MCF 10A (cell line): ENCODE data around the gene CLEC18B. TPM values are rescaled to one million over a fixed set of nuclear protein-coding genes. Genes with fewer than 3 reads are reported as not detected.

ENCODE experiments used
- BruUV-seq: library from RNA; stranded (reverse); fragments of 400-500 nt; replicated peaks from 2 replicates; lab custom pipeline; 2021; lab: Mats Ljungman, UMichigan
- CTCF ChIA-PET: fragments of 300-600 bp; sonication (Branson Sonifier 250); formaldehyde crosslinking; extraction: SDS; loops from one replicate; lab custom pipeline; 2021; ENCODE audit warnings: antibody characterized with exemption, inconsistent platforms; lab: Yijun Ruan, JAX
- POLR2A ChIA-PET: fragments of 300-600, 350-650 bp; sonication (Branson Sonifier 250); formaldehyde crosslinking; extraction: SDS; loops from one replicate; lab custom pipeline; 2020; ENCODE audit warnings: antibody characterized with exemption, inconsistent platforms; lab: Yijun Ruan, JAX
- DNase-seq: peaks from one replicate; pipeline ENCODE4 v3.0.0-alpha.2; 2018; ENCODE audit not compliant: unreplicated experiment
- H3K27ac Mint-ChIP-seq: one replicate; pipeline ENCODE4 v1.8.0; 2022; ENCODE audit warnings: mild to moderate bottlenecking, low read depth, mixed read lengths; ENCODE audit not compliant: unreplicated experiment
- H3K27me3 Mint-ChIP-seq: one replicate; pipeline ENCODE4 v1.8.0; 2022; ENCODE audit warnings: mixed read lengths; ENCODE audit not compliant: insufficient read depth, unreplicated experiment
- H3K36me3 Mint-ChIP-seq: one replicate; pipeline ENCODE4 v1.8.0; 2022; ENCODE audit warnings: mild to moderate bottlenecking, moderate library complexity, mixed read lengths; ENCODE audit not compliant: insufficient read depth, unreplicated experiment
- H3K4me1 Mint-ChIP-seq: one replicate; pipeline ENCODE4 v1.8.0; 2022; ENCODE audit warnings: mixed read lengths; ENCODE audit not compliant: insufficient read depth, unreplicated experiment
- H3K4me3 Mint-ChIP-seq: one replicate; pipeline ENCODE4 v1.8.0; 2022; ENCODE audit warnings: mild to moderate bottlenecking, moderate library complexity, mixed read lengths; ENCODE audit not compliant: unreplicated experiment
- H3K9me3 Mint-ChIP-seq: one replicate; pipeline ENCODE4 v1.8.0; 2022; ENCODE audit warnings: mixed read lengths; ENCODE audit not compliant: unreplicated experiment
- CTCF ChIP-seq: fragments of 200-600 bp; IDR thresholded peaks from one replicate; pipeline ENCODE4 v1.8.0; 2022; ENCODE audit warnings: antibody characterized with exemption, mild to moderate bottlenecking; ENCODE audit not compliant: unreplicated experiment
- intact Hi-C: fragments of 100-400 bp; cut with micrococcal nuclease; formaldehyde crosslinking; loops from 2 replicates; pipeline ENCODE4 v1.14.1; 2022
- total RNA-seq: library from RNA; stranded (reverse); gene quantifications from 2 replicates; pipeline ENCODE4 v1.2.3, GENCODE V29; 2022

The CLEC18B gene
- total RNA-seq, 1 experiment from 2014 or later: 0.89 TPM

- H3K27me3 Mint-ChIP-seq: no peaks in the 10 kb centered on the region
- no peak overlapping the region for H3K4me3 Mint-ChIP-seq
- POLR2A ChIA-PET: interaction anchor here (1.1 to 3.4 kb wide), 6 partner anchors 11 to 158 kb away, joined by 4 to 46 read pairs (median 18); partner anchors contain the start of gene GLG1
- no TSS peak for BruUV-seq
- intact Hi-C loops: no loop called here
- H3K9me3 Mint-ChIP-seq: no peaks in the 10 kb centered on the region
- no peak for TF ChIP-seq CTCF
- CTCF ChIA-PET: interaction anchor here (0.5 to 3.0 kb wide), 12 partner anchors 9 to 287 kb away, joined by 3 to 20 read pairs (median 5); no protein-coding TSS in a partner anchor
- peak overlapping the region; percentile 86 for H3K27ac Mint-ChIP-seq
- H3K4me1 Mint-ChIP-seq: peaks cover 19% of the 10 kb centered on the region
- DNase-seq: peak; percentile 5
- peaks cover 59% of the 10 kb centered on the region for H3K36me3 Mint-ChIP-seq
Observed at GRCh38 chr16:74450236-74450635, 29.0 kb upstream of the CLEC18B start.

GRCh38 chr16:74449470-74449869 is 28.2 kb upstream of the CLEC18B start:
- POLR2A ChIA-PET: interaction anchor here (0.8 to 3.4 kb wide), 13 partner anchors 9 to 158 kb away, joined by 3 to 46 read pairs (median 5); partner anchors contain the start of gene GLG1
- Mint-ChIP-seq H3K27ac (peak overlapping the region; percentile 86), H3K9me3 (no peaks in the 10 kb centered on the region), H3K4me1 (peaks cover 15% of the 10 kb centered on the region), H3K27me3 (no peaks in the 10 kb centered on the region), H3K4me3 (peak overlapping the region; percentile 31), H3K36me3 (peaks cover 54% of the 10 kb centered on the region)
- BruUV-seq: no TSS peak
- CTCF ChIA-PET: interaction anchor here (0.6 to 3.0 kb wide), 16 partner anchors 9 to 678 kb away, joined by 3 to 20 read pairs (median 5); partner anchors contain the start of gene GLG1
- TF ChIP-seq CTCF: no peak
- intact Hi-C loops: loop anchor here (2.0 to 5.0 kb wide), 2 partner anchors 157 to 173 kb away; partner anchors contain the start of gene GLG1
- peak; percentile 84 for DNase-seq

GRCh38 chr16:74448990-74449389 is 27.7 kb upstream of the CLEC18B start:
- intact Hi-C loops: loop anchor here (2.0 to 5.0 kb wide), 2 partner anchors 158 to 173 kb away; partner anchors contain the start of gene GLG1
- Mint-ChIP-seq H3K36me3 (peaks cover 50% of the 10 kb centered on the region), H3K27ac (peak overlapping the region; percentile 86), H3K9me3 (no peaks in the 10 kb centered on the region), H3K4me1 (peaks cover 15% of the 10 kb centered on the region), H3K4me3 (peak overlapping the region; percentile 31), H3K27me3 (no peaks in the 10 kb centered on the region)
- no peak for TF ChIP-seq CTCF
- DNase-seq: peak; percentile 93
- ChIA-PET POLR2A (interaction anchor here (0.5 to 3.4 kb wide), 15 partner anchors 9 to 189 kb away, joined by 3 to 46 read pairs (median 4); partner anchors contain the start of gene GLG1), CTCF (interaction anchor here (0.7 to 3.0 kb wide), 12 partner anchors 12 to 224 kb away, joined by 3 to 20 read pairs (median 5); partner anchors contain the start of gene GLG1)
- BruUV-seq: TSS peak; percentile 24

- BruUV-seq: no TSS peak
- no peaks in the 10 kb centered on the region for H3K27me3 Mint-ChIP-seq
- peaks cover 39% of the 10 kb centered on the region for H3K36me3 Mint-ChIP-seq
- peak overlapping the region; percentile 86 for H3K27ac Mint-ChIP-seq
- H3K4me1 Mint-ChIP-seq: peaks cover 15% of the 10 kb centered on the region
- POLR2A ChIA-PET: no interaction called here
- no peak for TF ChIP-seq CTCF
- intact Hi-C loops: loop anchor here (5.0 kb wide), 1 partner anchor 175 kb away; no protein-coding TSS in a partner anchor
- no peak for DNase-seq
- no peak overlapping the region for H3K4me3 Mint-ChIP-seq
- CTCF ChIA-PET: interaction anchor here (0.6 kb wide), 1 partner anchor 138 kb away, joined by 6 read pairs; no protein-coding TSS in a partner anchor
- no peaks in the 10 kb centered on the region for H3K9me3 Mint-ChIP-seq
Observed at GRCh38 chr16:74447578-74447977, 26.3 kb upstream of the CLEC18B start.
